CD4-positive, alpha-beta T cell (primary cell): ENCODE measurements around the gene FAM114A2. TPM values are rescaled to one million over a fixed set of nuclear protein-coding genes. Genes with fewer than 3 reads are reported as not detected.

Experiments
- ATAC-seq: fragments of 200-7000 bp; cut with Tn5 transposase; one replicate; pipeline ENCODE4 v1.10.0; 2022; ENCODE audit warnings: mild to moderate bottlenecking; ENCODE audit not compliant: poor library complexity
- CTCF ChIA-PET: fragments of 350-600 bp; sonication (Branson Sonifier 250); formaldehyde crosslinking; loops from one replicate; lab custom pipeline; 2021; ENCODE audit warnings: antibody characterized with exemption, inconsistent platforms; lab: Charles Lee
- POLR2A ChIA-PET: fragments of 350-600 bp; sonication (Branson Sonifier 250); formaldehyde crosslinking; loops from one replicate; lab custom pipeline; 2021; ENCODE audit warnings: antibody characterized with exemption, inconsistent platforms; lab: Charles Lee
- DNase-seq, 14 experiments: peaks; one replicate each; pipeline ENCODE4 v3.0.0-alpha.2; 2013 to 2020; ENCODE audit warnings: mixed read lengths in 2 of 14
- H3K27ac ChIP-seq, 2 donors: one replicate each; pipeline versions ENCODE4 v1.5.1 to v1.7.0; 2013; ENCODE audit warnings: low read length in 2 of 2, low read depth in 1 of 2, mild to moderate bottlenecking in 1 of 2
- H3K27me3 ChIP-seq, 2 experiments: 1 replicate in 1 of 2; 2 replicates in 1 of 2; pipeline versions ENCODE4 v1.6.1 to v1.7.0; 2013; ENCODE audit warnings: low read length in 2 of 2, control low read depth in 1 of 2, mild to moderate bottlenecking in 1 of 2, moderate library complexity in 1 of 2; ENCODE audit not compliant: insufficient read depth in 2 of 2, control insufficient read depth in 1 of 2
- H3K36me3 ChIP-seq: one replicate; pipeline ENCODE4 v1.6.1; 2013; ENCODE audit warnings: low read length, control low read depth; ENCODE audit not compliant: insufficient read depth
- H3K4me1 ChIP-seq: one replicate; pipeline ENCODE4 v1.6.1; 2013; ENCODE audit warnings: low read length, control low read depth; ENCODE audit not compliant: insufficient read depth
- H3K4me3 ChIP-seq: one replicate; pipeline ENCODE4 v1.5.1; 2013; ENCODE audit warnings: mild to moderate bottlenecking, low read length, moderate library complexity
- H3K9me3 ChIP-seq, 2 experiments: 1 replicate in 1 of 2; 2 replicates in 1 of 2; pipeline versions ENCODE4 v1.6.1 to v1.7.0; 2013; ENCODE audit warnings: low read length in 2 of 2, mild to moderate bottlenecking in 2 of 2, control low read depth in 1 of 2, moderate library complexity in 1 of 2; ENCODE audit not compliant: control insufficient read depth in 1 of 2, insufficient read depth in 1 of 2
- H3K27ac Mint-ChIP-seq: one replicate; pipeline ENCODE4 v1.8.0; 2020; ENCODE audit warnings: mixed read lengths
- H3K27me3 Mint-ChIP-seq: one replicate; pipeline ENCODE4 v1.8.0; 2021; ENCODE audit warnings: mixed read lengths
- H3K36me3 Mint-ChIP-seq: one replicate; pipeline ENCODE4 v1.8.0; 2021; ENCODE audit warnings: low read depth, mixed read lengths
- H3K4me1 Mint-ChIP-seq: one replicate; pipeline ENCODE4 v1.8.0; 2021; ENCODE audit warnings: low read depth, mixed read lengths
- H3K4me3 Mint-ChIP-seq: one replicate; pipeline ENCODE4 v1.8.0; 2020; ENCODE audit warnings: mild to moderate bottlenecking, mixed read lengths
- H3K9me3 Mint-ChIP-seq: one replicate; pipeline ENCODE4 v1.8.0; 2020; ENCODE audit warnings: mixed read lengths
- intact Hi-C, 2 experiments: fragments of 100-400 bp; cut with DNase I in 1 of 2; cut with micrococcal nuclease in 1 of 2; formaldehyde crosslinking; loops; one replicate each; pipeline versions ENCODE4 v1.15.1 to v1.9.0; 2023 to 2025; cut with DNase I, micrococcal nuclease
- total RNA-seq, 174 experiments: library from RNA in 2 of 174; stranded (reverse) in 2 of 174; gene quantifications; one replicate each; pipeline ENCODE4 v1.2.3 and lab custom pipeline; 2021 to 2026
- TF ChIP-seq, protein P1 (sequence below): fragments of 200-600 bp; IDR thresholded peaks from one replicate; pipeline ENCODE4 v1.8.0; 2022; ENCODE audit warnings: antibody characterized with exemption, mild to moderate bottlenecking

FAM114A2 gene
- total RNA-seq, 2 experiments from 2014 or later = 21.9 to 23.3 TPM

GRCh38 chr5:154078272-154078671 is 39.6 kb upstream of the FAM114A2 start:
- peaks cover 13% of the 10 kb centered on the region for H3K4me1 Mint-ChIP-seq
- Histone ChIP-seq H3K27me3 (no peaks in the 10 kb centered on the region), H3K9me3 (no peaks in the 10 kb centered on the region), H3K4me3 (no peak overlapping the region), H3K36me3 (no peaks in the 10 kb centered on the region), H3K4me1 (peaks cover 14% of the 10 kb centered on the region), H3K27ac (no peak overlapping the region)
- no peak for DNase-seq
- ATAC-seq = no peak
- TF ChIP-seq, protein P1, sequence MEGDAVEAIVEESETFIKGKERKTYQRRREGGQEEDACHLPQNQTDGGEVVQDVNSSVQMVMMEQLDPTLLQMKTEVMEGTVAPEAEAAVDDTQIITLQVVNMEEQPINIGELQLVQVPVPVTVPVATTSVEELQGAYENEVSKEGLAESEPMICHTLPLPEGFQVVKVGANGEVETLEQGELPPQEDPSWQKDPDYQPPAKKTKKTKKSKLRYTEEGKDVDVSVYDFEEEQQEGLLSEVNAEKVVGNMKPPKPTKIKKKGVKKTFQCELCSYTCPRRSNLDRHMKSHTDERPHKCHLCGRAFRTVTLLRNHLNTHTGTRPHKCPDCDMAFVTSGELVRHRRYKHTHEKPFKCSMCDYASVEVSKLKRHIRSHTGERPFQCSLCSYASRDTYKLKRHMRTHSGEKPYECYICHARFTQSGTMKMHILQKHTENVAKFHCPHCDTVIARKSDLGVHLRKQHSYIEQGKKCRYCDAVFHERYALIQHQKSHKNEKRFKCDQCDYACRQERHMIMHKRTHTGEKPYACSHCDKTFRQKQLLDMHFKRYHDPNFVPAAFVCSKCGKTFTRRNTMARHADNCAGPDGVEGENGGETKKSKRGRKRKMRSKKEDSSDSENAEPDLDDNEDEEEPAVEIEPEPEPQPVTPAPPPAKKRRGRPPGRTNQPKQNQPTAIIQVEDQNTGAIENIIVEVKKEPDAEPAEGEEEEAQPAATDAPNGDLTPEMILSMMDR = no peak
- POLR2A ChIA-PET = no interaction called here
- H3K27ac Mint-ChIP-seq = no peak overlapping the region
- intact Hi-C loops = no loop called here
- no peaks in the 10 kb centered on the region for H3K36me3 Mint-ChIP-seq
- H3K27me3 Mint-ChIP-seq = no peaks in the 10 kb centered on the region
- H3K4me3 Mint-ChIP-seq = no peak overlapping the region
- H3K9me3 Mint-ChIP-seq = no peaks in the 10 kb centered on the region
- CTCF ChIA-PET = no interaction called here

- intact Hi-C loops = no loop called here
- no peaks in the 10 kb centered on the region for H3K9me3 Mint-ChIP-seq
- ATAC-seq (no peak), DNase-seq (no peak)
- Histone ChIP-seq H3K27me3 (no peaks in the 10 kb centered on the region), H3K36me3 (no peaks in the 10 kb centered on the region), H3K9me3 (no peaks in the 10 kb centered on the region), H3K27ac (no peak overlapping the region), H3K4me1 (peaks cover 14% of the 10 kb centered on the region), H3K4me3 (no peak overlapping the region)
- H3K4me1 Mint-ChIP-seq = peaks cover 13% of the 10 kb centered on the region
- H3K4me3 Mint-ChIP-seq = no peak overlapping the region
- H3K27ac Mint-ChIP-seq = no peak overlapping the region
- H3K27me3 Mint-ChIP-seq = no peaks in the 10 kb centered on the region
- ChIA-PET POLR2A (no interaction called here), CTCF (no interaction called here)
- H3K36me3 Mint-ChIP-seq = no peaks in the 10 kb centered on the region
- TF ChIP-seq, protein P1 = no peak
Observed at GRCh38 chr5:154077696-154078095, 39.0 kb upstream of the FAM114A2 start.

DNA sequence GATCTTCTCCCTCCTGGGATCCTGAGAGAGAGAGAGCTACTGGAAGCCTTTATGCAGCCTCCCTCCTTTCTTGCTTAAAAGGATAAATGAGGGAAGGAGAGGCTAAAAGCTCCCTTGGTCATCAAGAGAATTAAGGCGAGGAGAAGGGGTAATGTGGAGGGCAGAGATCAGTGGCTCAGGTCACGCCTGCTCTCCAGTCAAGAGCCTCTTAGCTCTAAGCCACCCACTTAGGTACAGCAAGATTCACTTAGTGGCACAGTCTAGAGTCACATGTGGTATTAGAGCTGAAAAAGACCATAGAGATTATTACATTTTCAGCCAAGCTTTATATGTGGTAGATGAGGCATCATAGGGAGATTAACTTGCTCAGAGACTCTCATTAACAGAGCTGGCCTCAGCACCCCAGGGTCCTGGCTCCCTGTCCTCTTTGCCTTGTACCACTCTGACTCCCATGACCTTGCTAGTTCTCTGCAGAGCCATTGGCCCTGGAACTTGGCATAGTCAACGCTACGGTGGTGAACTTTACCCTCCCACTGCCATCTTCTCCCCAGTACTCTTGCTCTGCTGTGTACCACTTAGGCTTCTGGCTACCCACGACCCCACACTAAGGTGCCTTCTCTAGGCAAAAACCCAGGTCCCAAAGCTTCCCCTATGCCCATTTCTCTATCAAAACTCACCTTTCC is 37.7 kb upstream of the FAM114A2 start:
- Histone ChIP-seq H3K36me3 (no peaks in the 10 kb centered on the region), H3K4me3 (no peak overlapping the region), H3K9me3 (no peaks in the 10 kb centered on the region), H3K27ac (no peak overlapping the region), H3K4me1 (peaks cover 22% of the 10 kb centered on the region), H3K27me3 (no peaks in the 10 kb centered on the region)
- Mint-ChIP-seq H3K4me3 (no peak overlapping the region), H3K9me3 (no peaks in the 10 kb centered on the region), H3K4me1 (peaks cover 17% of the 10 kb centered on the region), H3K27me3 (no peaks in the 10 kb centered on the region), H3K36me3 (no peaks in the 10 kb centered on the region), H3K27ac (no peak overlapping the region)
- DNase-seq (no peak), ATAC-seq (no peak)
- TF ChIP-seq, protein P1 = no peak
- CTCF ChIA-PET = interaction anchor here (0.7 to 1.3 kb wide), 2 partner anchors 11 to 329 kb away, joined by 3 to 5 read pairs; no protein-coding TSS in a partner anchor
- intact Hi-C loops = no loop called here
- POLR2A ChIA-PET = interaction anchor here (1.8 to 2.2 kb wide), 2 partner anchors 38 to 114 kb away, joined by 13 to 14 read pairs; partner anchors contain the start of genes FAM114A2, GALNT10 and MFAP3
